Smooth muscle cell of the brain vasculature (primary cell): ENCODE results near the gene WWOX.

ENCODE experiments used
- DNase-seq: peaks from one replicate; pipeline ENCODE4 v3.0.0-alpha.2; 2012; ENCODE audit warnings: low read depth, low spot score

WWOX gene

DNA sequence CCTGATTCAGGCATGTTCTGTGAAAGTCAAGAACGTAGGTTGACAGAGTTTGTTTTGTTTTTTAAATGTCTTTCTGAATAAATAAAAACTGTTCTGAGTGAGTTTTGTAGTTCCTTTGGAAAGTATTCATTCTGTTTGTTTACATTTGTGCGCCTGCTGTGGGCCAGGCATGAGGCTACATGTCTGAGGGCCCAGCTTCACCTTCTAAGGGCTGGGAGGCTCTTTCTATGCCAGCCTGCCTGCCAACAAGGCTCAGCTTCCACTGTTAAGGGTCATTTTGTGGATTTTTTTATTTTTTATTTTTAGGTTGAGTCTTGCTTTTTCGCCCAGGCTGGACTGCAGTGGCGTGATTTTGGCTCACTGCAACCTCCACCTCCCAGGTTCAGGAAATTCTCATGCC, 6.1 kb downstream of the WWOX start:
- DNase-seq, result no peak

DNA sequence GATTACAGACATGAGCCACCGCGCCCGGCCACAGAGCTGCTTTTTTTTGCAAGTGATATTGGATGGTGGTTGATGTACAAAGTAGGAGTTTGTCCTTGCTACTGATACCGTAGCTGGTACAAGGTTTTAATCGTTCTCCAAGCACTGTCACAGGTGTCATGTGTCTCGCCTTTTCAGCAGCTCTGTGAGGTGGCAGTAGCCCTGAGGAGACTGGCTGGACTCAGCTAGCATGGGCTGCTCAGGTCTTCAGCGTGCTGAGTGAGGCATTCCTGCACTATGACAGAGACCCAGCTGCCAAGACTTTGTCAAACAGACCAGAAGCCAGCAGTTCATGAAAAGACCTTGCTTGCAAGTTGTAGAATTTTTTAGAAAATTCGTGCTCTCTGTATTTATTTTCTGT, 7.2 kb downstream of the WWOX start:
- DNase-seq, result no peak

DNA sequence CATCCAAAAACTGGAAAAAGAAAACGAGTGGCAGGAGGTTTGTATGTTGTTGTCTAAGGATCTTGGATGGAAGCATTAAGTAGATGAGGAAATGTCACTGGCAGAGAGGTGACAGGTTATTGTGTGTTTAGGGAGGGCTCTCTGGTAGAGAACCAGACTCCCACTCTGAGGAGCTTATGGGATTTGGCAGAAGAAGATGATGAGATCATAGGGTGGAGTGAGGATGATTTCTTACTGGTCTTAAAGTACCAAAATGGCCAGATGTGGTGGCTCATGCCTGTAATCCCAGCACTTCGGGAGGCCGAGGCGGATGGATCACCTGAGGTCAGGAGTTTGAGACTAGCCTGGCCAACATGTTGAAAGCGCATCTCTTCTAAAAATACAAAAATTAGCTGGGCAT, 9.0 kb downstream of the WWOX start:
- no peak for DNase-seq

DNA sequence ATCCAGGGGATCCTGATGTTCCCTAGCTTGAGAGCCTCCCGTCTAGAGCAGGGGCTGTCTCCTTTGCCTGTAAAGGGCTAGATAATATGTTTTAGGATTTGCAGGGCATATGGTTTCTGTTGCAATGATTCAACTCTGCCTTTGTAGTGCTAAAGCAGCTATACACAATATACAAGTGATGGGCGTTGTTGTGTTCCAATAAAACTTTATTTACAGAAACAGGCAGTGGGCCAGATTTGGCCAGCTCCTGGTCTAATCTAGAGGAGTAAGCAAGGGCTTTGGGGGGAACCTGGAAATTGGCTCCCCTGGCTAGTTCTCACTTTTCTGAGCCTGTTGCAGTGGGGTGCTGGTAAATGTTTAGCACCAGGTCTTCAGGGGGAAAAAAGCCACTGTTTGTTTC, 13.8 kb downstream of the WWOX start:
- no peak for DNase-seq

DNA sequence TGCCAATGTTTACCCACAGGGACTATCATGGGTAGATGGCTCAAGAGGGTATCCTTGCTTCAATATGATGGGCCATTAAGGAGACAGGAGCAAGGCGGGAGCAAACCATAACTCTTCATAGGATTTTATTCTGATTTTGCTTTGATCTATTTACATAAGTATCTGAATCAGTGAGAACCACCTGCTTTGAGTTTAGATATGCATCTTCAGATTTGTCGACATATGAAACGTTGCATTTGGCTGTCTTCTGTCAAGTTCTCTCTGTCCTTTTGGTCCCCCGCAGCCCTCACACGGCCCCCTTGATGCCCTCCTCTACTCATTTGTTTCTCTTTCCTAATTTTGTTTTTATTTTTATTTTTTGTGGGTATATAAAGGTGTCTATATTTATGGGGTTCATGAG, 16.2 kb downstream of the WWOX start:
- no peak for DNase-seq

DNA sequence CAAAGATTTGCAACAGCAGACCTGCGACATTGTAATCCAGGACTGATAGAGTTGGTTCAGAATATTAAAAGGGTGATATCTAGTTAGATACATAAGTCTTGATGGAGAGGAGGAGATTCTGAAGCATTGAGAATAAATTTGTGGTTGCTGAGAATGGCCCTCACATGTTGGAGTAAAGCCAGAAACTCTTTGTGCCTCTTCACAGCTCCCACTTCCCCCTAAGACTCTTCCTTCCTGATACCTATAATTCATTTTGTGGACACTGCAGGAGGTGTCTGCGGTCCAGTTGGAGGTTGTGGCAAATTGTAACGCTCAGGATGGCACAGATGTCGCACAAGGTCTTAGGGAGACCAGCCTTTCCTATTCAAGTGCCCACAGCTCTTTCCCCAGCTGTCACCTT, 17.5 kb downstream of the WWOX start:
- no peak for DNase-seq

DNA sequence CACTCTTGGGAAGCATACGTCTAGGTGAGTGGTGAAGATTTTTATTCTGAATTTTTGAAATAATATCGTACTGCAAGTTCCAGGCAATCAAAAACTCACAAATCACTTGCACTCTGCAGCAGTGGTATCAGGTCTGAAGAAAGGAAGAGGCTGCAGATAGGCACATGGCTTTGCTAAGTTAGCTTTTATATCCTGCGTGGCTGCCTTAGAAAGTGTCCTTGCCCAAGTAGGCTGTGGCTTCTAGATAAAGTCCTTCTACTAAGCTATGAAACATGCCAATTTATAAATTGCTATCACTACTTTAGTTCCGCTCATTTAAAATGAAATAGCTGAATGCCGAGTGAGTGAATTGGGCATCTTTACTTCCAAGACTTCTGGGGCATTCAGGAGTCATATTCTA, 17.9 kb downstream of the WWOX start:
- no peak for DNase-seq

DNA sequence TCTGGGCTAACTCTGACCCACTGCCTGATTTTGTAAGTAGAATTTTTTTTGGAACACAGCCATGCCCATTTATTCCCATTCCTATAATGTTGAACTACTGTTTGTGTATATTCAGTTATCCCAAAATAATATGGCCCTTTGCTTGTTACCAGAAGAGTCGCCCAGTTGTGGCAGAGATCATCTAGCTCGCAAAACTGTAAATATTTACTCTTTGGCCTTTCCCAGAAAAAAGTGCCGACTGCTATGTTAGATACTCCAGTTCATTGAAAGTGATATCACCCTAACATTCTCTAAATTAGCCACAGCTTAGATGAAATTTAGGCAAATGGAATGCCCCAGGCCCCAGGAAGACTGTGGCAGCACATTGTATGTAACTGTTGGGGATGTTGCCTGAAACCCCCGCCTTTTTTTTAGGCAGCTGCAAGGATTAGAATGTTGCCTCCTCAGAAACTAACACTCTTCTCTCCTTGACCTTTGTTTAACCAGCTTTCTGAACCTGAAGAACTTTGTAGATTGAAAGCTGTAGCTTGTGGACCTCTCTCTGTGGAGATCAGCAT, 19.1 kb downstream of the WWOX start:
- no peak for DNase-seq

DNA sequence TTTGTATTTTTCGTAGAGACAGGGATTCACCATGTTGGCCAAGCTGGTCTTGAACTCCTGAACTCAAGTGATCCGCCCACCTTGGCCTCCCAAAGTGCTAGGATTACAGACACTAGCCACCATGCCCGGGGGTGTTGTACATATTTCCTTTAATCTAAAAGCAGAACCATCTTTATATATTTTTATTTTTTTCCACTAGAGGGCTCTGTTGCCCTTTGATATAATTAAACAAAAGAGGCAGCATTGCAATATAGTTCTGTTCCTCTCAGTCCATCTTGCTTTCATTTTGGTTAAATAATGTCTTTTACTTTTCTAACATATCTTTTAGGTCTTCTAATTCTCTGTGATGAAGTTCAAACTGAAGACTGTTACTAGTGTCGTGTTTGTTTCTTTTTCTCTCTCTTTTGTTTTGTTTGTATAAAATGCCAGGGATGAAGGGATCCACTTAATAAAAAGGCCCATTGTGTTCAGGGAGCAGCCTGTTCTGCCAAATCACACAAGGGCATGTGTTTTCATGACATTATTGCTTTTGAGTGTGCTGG, 23.4 kb downstream of the WWOX start:
- DNase-seq, result no peak

DNA sequence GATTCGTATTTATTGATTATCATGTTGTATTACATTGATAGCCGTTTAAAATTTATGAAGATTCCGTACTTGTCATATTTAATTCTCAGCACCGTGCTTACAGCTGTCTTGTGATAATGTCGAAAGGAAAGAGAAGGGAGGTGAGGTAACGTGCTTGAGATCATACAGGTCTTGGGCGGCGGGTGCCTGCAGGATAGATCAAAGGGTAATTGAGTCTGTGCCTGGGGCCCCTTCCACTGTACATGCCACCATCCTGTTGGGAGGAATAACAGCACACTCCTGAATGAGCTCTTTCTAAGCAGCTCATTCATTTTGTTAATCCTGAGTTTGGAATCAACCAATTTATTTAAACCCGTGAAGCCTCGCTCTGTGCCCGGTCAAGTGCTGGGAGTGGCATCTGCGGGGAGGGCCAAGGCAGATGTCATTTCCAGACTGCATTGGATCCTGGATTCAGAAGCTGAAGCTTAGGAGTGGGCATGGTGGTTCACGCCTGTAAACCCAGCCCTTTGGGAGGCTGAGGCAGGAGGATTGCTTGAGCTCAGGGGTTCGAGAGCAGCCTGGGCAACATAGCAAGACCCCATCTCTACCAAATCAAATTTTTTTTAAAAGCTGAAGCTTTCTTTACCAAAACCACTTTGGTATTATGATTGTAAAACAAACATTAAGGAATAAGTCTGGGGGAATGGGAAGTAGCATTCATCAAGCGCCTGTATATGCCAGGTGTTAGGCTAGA, 25.8 kb downstream of the WWOX start:
- DNase-seq, result no peak

DNA sequence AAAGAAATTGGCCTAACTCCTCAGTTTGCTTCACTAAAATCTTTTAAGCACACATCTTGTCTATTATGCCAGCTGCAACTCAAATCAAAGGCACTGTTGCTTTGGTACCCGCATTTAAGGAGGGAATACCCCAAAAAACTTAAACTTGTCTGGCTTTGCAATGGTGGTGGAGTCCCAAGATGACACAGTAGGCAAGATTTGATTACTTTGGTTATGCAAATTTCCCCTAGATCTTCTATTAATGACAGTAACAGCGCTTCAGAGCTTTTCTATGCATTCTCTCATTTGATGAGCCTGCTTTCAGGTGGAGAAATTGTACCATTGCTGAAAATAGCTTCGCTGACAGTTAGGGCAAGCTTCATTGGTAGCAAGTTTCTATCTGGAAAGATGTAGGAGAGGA, 27.2 kb downstream of the WWOX start:
- DNase-seq, result no peak

DNA sequence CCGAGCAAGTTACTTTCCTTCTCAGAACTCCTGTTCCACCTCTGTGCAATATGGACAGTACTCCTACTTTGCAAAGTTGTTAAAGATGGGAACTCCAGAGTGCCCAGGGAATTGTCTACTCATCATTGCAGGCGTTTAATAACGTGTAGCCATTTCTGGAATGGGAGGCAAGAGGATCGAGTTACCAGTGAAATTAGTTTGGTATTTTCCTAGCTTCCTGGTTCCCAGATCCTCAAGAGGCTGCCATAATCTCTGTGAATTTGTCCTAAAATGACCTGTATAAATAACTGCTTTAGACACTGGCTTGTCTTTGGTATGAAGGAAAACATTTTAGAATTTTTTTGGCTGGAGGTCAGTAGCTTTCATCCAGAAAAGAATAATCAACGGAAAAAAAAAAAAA, 27.7 kb downstream of the WWOX start:
- DNase-seq, result peak; percentile 7

DNA sequence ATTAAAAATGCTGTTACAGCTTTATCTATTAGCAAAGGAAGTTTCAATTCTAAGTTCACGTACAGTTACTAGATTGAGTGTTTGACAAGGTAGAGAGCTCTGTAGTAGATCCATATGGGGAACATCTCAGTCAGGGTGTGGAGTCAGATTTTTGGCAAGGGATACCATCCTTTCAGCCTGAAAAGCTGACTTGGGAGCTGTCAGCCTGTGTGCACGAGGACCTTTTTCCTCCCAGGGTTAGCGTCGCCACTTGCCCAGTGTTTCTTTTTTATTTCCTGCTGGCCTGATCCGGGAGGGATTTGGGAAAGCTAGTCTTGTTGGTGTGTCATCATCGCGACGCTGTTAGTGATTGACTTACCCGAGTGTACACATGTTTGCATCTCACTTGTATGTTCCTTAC, 29.5 kb downstream of the WWOX start:
- no peak for DNase-seq

DNA sequence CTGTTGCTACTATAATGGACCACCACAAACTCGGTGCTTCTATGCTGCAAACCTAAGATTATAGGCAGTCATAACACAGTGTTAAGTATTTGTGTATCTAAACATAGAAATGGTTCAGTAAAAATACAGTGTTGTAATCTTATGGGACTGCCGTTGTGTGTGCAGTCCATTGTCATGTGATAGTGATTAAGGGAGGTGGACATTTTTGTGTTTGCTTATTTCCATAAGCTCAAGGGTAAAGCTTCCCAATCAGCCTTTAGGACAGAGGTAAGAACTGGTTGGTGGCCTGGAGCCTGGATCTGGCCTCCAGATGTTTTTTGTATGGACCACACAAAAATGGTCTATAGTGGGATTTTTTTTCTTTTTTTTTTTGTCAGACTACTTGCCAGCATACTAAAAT, 29.9 kb downstream of the WWOX start:
- no peak for DNase-seq

DNA sequence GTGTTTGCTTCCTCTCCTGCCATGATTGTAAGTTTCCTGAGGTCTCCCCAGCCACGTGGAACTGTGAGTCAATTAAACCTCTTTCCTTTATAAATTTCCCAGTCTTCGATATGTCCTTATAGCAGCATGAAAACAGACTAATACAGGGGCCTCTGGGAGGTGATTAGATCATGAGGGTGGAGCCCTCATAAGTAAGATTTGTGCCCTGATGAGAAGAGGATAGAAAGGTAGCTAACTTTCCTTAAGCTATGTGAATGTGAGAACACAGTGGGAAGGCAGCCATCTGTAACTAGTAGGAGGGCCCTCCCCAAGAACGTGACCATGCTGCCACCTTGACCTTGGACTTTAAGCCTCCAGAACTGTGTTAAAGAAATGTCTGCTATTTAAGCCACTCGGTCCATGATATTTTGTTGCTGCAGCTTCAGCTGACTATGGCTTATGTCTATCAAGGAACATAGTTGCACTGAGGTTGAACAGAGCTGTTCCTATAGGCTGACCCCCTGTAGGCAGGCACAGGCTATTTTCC, 30.7 kb downstream of the WWOX start:
- no peak for DNase-seq

DNA sequence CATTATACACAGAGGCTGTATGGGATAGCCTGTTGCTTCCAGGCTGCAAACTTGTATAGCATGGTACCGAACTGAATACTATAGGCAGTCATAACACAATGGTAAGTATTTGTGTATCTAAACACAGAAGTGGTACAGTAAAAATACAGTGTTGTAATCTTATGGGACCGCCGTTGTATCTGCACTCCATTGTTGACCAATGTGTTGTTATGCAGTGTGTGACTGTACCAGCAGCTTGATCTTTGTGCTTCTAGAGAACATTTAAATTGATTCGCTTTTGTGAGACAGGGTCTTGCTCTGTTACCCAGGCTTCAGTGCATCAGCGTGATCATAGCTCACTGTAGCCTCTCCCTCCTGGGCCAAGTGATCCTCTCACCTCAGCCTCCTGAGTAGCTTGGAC, 31.5 kb downstream of the WWOX start:
- no peak for DNase-seq

DNA sequence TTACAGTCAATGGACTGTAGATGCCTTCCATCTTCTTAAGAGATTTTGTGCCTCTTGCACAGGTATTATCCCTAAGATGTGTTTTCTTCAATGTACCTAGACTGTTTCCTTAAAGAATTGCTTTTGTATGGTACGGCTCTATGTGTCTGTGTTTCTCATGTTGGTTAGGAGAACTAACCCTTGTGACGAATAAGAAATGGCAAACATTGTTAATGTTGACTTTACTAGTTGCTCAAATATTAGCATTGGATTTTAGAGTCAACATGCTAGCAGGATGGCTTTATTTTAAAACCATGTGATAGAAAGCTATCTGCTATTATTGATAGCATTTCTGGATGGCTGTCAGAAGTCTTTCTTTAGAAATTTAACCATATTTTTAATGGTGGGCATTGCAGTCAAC, 34.5 kb downstream of the WWOX start:
- no peak for DNase-seq

DNA sequence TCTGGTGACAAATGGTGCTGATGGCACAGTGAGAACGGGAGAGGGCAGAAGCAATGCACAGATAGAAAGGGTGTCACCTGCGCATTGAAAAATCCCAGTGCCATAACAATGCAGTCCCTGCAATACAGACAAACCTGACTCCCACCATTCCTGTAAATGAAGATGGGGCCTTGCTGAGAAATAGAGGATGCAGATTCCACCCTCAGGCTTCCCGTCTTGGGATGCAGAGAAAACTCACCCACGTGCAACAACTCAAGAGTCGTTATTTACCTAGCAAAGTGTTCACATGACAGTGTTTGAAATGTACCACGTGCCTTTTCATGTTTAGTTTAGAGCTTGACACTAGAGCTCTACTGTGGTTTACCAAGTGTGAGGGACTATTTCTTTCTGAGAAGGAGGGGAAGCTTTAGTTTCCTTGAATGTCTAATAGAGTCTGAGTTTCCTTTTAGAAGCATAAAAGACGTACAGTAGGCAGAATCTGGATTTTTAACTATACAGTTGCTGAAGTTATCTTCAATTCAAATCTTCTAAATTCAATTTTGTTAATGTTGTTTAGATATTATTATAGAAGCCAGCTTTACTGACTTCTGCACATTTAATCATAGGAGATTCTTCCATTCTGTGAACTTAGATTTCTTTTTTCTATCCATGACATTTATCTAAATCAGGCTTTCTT, 35.6 kb downstream of the WWOX start:
- no peak for DNase-seq

DNA sequence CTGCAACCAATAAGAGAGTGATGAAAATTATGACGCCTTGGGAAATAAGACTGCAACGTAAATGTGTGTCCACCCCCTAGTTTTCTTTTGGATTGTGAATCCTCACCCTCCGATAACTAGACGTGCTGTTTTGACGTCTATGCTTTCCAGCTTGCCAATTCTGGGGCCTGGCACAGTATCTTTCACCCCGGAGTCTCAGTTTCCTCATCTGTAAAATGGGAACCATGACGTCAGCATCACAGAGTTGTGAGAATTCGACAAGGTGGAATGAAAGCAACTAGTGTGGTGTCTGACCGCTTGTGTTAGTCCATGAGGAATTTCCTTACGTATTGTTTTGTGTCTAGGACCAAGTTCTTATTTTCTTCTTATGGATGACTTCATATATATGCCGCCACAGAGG, 37.7 kb downstream of the WWOX start:
- no peak for DNase-seq

DNA sequence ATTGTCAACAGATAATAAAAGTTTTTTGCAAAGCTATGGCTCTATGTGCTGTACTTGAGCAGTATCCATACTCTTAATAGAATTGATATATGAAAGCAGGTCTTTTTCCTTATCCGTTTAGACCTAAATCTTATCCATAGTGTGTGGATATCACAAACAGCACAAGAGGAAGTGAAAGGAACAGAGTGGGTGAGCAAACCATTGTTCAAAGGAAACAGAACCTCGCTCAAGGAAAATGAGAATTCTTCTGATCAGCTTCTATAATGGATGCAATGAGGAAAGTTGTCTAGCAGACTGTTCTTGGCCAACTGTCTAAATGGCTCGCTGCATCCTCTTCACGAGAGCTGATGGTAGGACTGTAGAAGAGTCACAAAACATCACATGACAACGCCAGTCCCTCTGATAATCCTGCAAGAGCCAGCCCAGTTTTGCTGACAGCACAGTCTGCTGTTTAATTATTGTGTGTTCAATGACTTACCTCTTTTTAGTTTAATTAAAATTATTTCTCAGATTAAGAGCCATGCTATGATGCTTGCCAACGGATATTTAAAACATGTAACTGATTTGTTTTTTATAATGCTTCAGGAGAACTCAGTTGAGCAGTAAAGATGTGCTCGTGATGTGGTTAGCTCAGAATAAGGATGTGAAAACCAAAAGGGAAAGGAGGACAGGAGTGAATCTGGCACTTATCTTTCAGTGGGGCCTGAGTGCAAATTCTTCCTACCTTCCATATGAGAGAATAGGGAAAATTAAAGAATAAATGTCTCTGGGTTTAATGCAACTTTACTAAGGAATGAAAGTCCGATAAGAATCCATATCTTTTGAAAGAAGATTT, 38.5 kb downstream of the WWOX start:
- no peak for DNase-seq

DNA sequence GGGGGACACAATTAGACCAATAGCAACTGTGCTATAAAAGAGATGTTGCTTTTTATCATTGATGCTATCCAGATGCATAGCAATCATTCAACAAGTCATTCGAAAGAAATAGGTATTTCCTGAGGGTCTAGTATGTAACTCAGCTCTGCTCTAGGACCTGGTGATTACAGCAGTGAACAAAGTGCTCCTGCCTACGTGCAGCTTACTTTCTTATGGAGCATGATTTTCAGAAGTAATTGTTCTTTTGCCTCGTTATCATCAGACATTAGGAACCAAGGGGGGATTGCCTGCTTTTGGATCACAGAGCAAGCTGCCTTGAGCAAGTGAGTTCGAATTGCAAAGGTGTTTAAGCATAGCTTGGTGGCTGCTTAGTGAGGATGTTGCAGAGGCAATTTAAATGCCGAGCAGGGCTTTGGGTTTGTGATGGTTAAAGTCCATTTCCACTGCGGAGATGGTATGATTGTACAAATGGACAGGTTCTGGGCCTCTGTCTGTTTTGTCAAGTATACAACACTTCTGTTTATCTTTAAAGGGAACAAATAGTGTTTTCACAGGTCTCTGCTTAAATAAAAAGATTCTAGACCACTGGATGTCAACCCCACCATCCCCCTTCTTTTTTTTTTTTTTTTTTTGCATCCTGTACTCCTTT, 41.5 kb downstream of the WWOX start:
- DNase-seq, result no peak
